Breast epithelium (tissue), 4 donors: Measurements from ENCODE around the gene PCP4. TPM values are rescaled to one million over a fixed set of nuclear protein-coding genes. Genes with fewer than 3 reads are reported as not detected.

Experiments
- DNase-seq, 2 donors: peaks; one replicate each; pipeline ENCODE4 v3.0.0-alpha.2; 2019; ENCODE audit warnings: low spot score in 2 of 2
- H3K27ac ChIP-seq, 2 donors: fragments of 200-600 bp; sonication (generic) in 1 of 2; one replicate each; pipeline ENCODE4 v1.5.1; 2016 to 2019; ENCODE audit warnings: mild to moderate bottlenecking in 1 of 2
- H3K27me3 ChIP-seq, 2 donors: fragments of 200-600 bp; sonication (generic) in 1 of 2; one replicate each; pipeline versions ENCODE4 v1.5.1 to v1.6.0; 2017 to 2019; ENCODE audit warnings: control low read depth in 1 of 2, mild to moderate bottlenecking in 1 of 2
- H3K36me3 ChIP-seq: fragments of 200-600 bp; one replicate; pipeline ENCODE4 v1.5.1; 2019
- H3K4me1 ChIP-seq, 2 donors: fragments of 200-600 bp; sonication (generic); one replicate each; pipeline ENCODE4 v1.5.1; 2016 to 2019; ENCODE audit warnings: control low read depth in 1 of 2
- H3K4me3 ChIP-seq, 3 donors: fragments of 200-600 bp; sonication (generic); 1 replicate in 2 of 3; 2 replicates in 1 of 3; pipeline ENCODE4 v1.5.1; 2016 to 2019; ENCODE audit warnings: mild to moderate bottlenecking in 3 of 3, moderate library complexity in 2 of 3
- H3K9me3 ChIP-seq, 2 donors: fragments of 200-600 bp; sonication (generic) in 1 of 2; one replicate each; pipeline ENCODE4 v1.5.1; 2016 to 2019; ENCODE audit warnings: control low read depth in 1 of 2
- CTCF ChIP-seq, 3 donors: fragments of 450-650 bp; IDR thresholded peaks; one replicate each; pipeline ENCODE4 v1.5.1; 2016 to 2017; ENCODE audit warnings: antibody characterized with exemption in 3 of 3, mild to moderate bottlenecking in 3 of 3, moderate library complexity in 3 of 3
- POLR2A ChIP-seq: fragments of 450-650 bp; IDR thresholded peaks from one replicate; pipeline ENCODE4 v1.6.1; 2016; ENCODE audit warnings: antibody characterized with exemption, mild to moderate bottlenecking, moderate library complexity
- POLR2AphosphoS5 ChIP-seq, 3 donors: sonication (generic); formaldehyde crosslinking; IDR thresholded peaks; one replicate each; pipeline ENCODE4 v1.6.1; 2017; ENCODE audit warnings: antibody characterized with exemption in 3 of 3
- intact Hi-C: fragments of 100-400 bp; cut with DNase I; formaldehyde crosslinking; loops from one replicate; pipeline ENCODE4 v1.15.1; 2023; ENCODE audit warnings: low total_unique reads
- total RNA-seq, 3 donors: library from RNA; depleted of rRNA; stranded (reverse); fragments of >200 nt; gene quantifications; one replicate each; pipeline ENCODE4 v1.1.0, GENCODE V29; 2016

PCP4 gene
- total RNA-seq, 3 donors from 2014 or later = 2.3 TPM; not detected in 1

GRCh38 chr21:39971956-39972355 lies 104.7 kb downstream of the PCP4 start:
- TF ChIP-seq POLR2A = no peak
- no peak for TF ChIP-seq CTCF (IDR thresholded peaks at IDR 0.05)
- no peak for TF ChIP-seq POLR2AphosphoS5 (IDR thresholded peaks at IDR 0.05)
- Histone ChIP-seq H3K27ac (no peak overlapping the region), H3K36me3 (no peaks in the 10 kb centered on the region), H3K9me3 (no peaks in the 10 kb centered on the region), H3K4me1 (no peaks in the 10 kb centered on the region), H3K4me3 (no peak overlapping the region), H3K27me3 (no peaks in the 10 kb centered on the region)
- intact Hi-C loops = no loop called here
- DNase-seq = no peak

- no peaks in the 10 kb centered on the region for H3K27me3 ChIP-seq
- no peaks in the 10 kb centered on the region for H3K36me3 ChIP-seq
- H3K4me1 ChIP-seq = no peaks in the 10 kb centered on the region
- H3K4me3 ChIP-seq = no peak overlapping the region
- no peak overlapping the region for H3K27ac ChIP-seq
- DNase-seq = no peak
- TF ChIP-seq POLR2A (no peak), POLR2AphosphoS5 (IDR thresholded peaks at IDR 0.05) (no peak), CTCF (IDR thresholded peaks at IDR 0.05) (no peak)
- no peaks in the 10 kb centered on the region for H3K9me3 ChIP-seq
- intact Hi-C loops = no loop called here
Observed at GRCh38 chr21:39972471-39972870, 105.2 kb downstream of the PCP4 start.

- Histone ChIP-seq H3K4me1 (no peaks in the 10 kb centered on the region), H3K9me3 (no peaks in the 10 kb centered on the region), H3K27ac (no peak overlapping the region), H3K4me3 (no peak overlapping the region), H3K36me3 (no peaks in the 10 kb centered on the region), H3K27me3 (peaks cover 0 to 6% of the 10 kb centered on the region in 2 donors)
- DNase-seq = no peak
- TF ChIP-seq CTCF (IDR thresholded peaks at IDR 0.05) (no peak), POLR2A (no peak)
- intact Hi-C loops = no loop called here
Observed at GRCh38 chr21:39972976-39973770, 105.9 kb downstream of the PCP4 start.

- H3K4me3 ChIP-seq = no peak overlapping the region
- peaks cover 0 to 6% of the 10 kb centered on the region in 2 donors for H3K27me3 ChIP-seq
- no peak overlapping the region for H3K27ac ChIP-seq
- H3K9me3 ChIP-seq = no peaks in the 10 kb centered on the region
- DNase-seq = no peak
- intact Hi-C loops = no loop called here
- no peaks in the 10 kb centered on the region for H3K36me3 ChIP-seq
- TF ChIP-seq POLR2A = no peak
- no peaks in the 10 kb centered on the region for H3K4me1 ChIP-seq
Observed at GRCh38 chr21:39976800-39977199, 109.6 kb downstream of the PCP4 start.

Other genes with a start within 250 kb of the PCP4 start
- under 1 TPM; 0.32 to 0.98 (median 0.73) TPM for gene IGSF5, start 122.3 kb upstream of the PCP4 start, total RNA-seq